ENCODE data around the gene ARV1.

- no peak for TF ChIP-seq CTCF (IDR thresholded peaks at IDR 0.05; ENCODE audit: low read depth, low read length)
- no peak for TF ChIP-seq EZH2phosphoT487 (IDR thresholded peaks at IDR 0.05; ENCODE audit: low read depth)
These were observed 13.3 kb downstream of the ARV1 start for GRCh38 chr1:230992100-230992774.

All from OCI-LY3 (cell line).